K562 (cell line): Measurements from ENCODE around the gene OOSP3.

Source experiments
- CTCF ChIP-seq, 3 experiments: IDR thresholded peaks in 2 of 3; conservative IDR thresholded peaks in 1 of 3; 2 replicates each; pipeline ENCODE4 v1.5.1; 2011 to 2012; ENCODE audit warnings: low read length in 3 of 3, mild to moderate bottlenecking in 3 of 3, control low read depth in 2 of 3, improper control_type of control experiment in 1 of 3, inconsistent platforms in 1 of 3, low read depth in 1 of 3, mixed read lengths in 1 of 3, moderate library complexity in 1 of 3; ENCODE audit not compliant: insufficient read depth in 2 of 3
- HDGF ChIP-seq: fragments of 450-650 bp; IDR thresholded peaks from 2 replicates; pipeline ENCODE4 v1.6.1; 2016
- NFIC ChIP-seq: fragments of 450-650 bp; IDR thresholded peaks from 2 replicates; pipeline ENCODE4 v1.6.1; 2017; ENCODE audit warnings: mild to moderate bottlenecking, inconsistent platforms
- TCF7L2 ChIP-seq: fragments of 150-350 bp; IDR thresholded peaks from 2 replicates; pipeline ENCODE4 v1.6.1; 2016; ENCODE audit warnings: low read depth, mild to moderate bottlenecking, low read length, moderate library complexity
- U2AF2 ChIP-seq: fragments of 200-400 bp; formaldehyde crosslinking; optimal IDR thresholded peaks from 2 replicates; pipeline ENCODE3; 2017; ENCODE audit warnings: low read depth, mild to moderate bottlenecking, low read length

DNA sequence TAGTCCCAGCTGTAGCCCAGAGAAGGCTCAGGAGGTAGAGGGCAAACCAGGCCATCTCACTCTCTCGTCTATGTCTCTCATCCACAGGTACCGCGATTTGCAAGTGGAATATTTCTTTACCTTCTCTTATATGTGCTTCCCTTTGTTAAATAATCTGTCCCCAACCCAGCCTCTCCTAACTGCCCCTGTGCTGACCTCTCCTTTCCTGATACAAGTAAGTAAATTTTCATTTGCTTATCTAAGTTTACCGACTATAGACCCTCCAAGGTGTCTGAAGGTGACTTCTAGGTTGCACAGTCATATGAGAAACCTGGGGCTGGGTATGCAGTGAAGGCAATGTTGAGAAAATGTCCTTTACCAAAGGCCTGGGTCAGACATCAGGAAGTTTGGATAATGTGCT, 33.2 kb upstream of the OOSP3 start, which contains the start of gene CBLIF:
- TF ChIP-seq CTCF (IDR thresholded peaks at IDR 0.05 in 2 of 3, conservative IDR thresholded peaks at IDR 0.05 in 1 of 3; ENCODE audit: insufficient read depth in 2 of 3, low read depth in 1 of 3, low read length in 3 of 3) (no peak), HDGF (no peak), U2AF2 (no peak), NFIC (no peak), TCF7L2 (no peak)
